IMR-90 (cell line): ENCODE results near the gene TLR9. TPM values are rescaled to one million over a fixed set of nuclear protein-coding genes. Genes with fewer than 3 reads are reported as not detected.

Source experiments
- ATAC-seq: fragments of 200-7000 bp; cut with Tn5 transposase; 2 replicates; pipeline ENCODE4 v1.9.1; 2020; ENCODE audit warnings: low read depth, mild to moderate bottlenecking, moderate library complexity
- BruUV-seq: library from RNA; stranded (reverse); fragments of 400-500 nt; replicated peaks from 2 replicates; lab custom pipeline; 2021; lab: Mats Ljungman, UMichigan
- CTCF ChIA-PET: fragments of 300-600 bp; formaldehyde crosslinking; extraction: SDS; loops from one replicate; lab custom pipeline; 2021; ENCODE audit warnings: antibody characterized with exemption; lab: Yijun Ruan, JAX
- POLR2A ChIA-PET: fragments of 300-600 bp; sonication (Branson Sonifier 250); formaldehyde crosslinking; loops from one replicate; lab custom pipeline; 2022; ENCODE audit warnings: antibody characterized with exemption; ENCODE audit not compliant: unreplicated experiment; lab: Charles Lee
- DNase-seq: peaks from one replicate; pipeline ENCODE4 v3.0.0; 2013
- H2AFZ ChIP-seq: replicated peaks from 2 replicates; pipeline ENCODE3; 2013; ENCODE audit warnings: low read length, mild to moderate bottlenecking; ENCODE audit not compliant: poor library complexity
- H2AK5ac ChIP-seq: 2 replicates; pipeline ENCODE4 v1.6.1; 2013; ENCODE audit warnings: low read depth, low read length, inconsistent platforms
- H2AK9ac ChIP-seq: replicated peaks from 2 replicates; pipeline ENCODE3; 2013; ENCODE audit warnings: mild to moderate bottlenecking, low read depth, low read length, moderate library complexity; ENCODE audit not compliant: poor library complexity
- H2BK120ac ChIP-seq: 2 replicates; pipeline ENCODE4 v1.6.1; 2013; ENCODE audit warnings: low read depth, low read length, inconsistent platforms
- H2BK15ac ChIP-seq: 3 replicates; pipeline ENCODE4 v1.6.1; 2013; ENCODE audit warnings: low read depth, low read length, inconsistent platforms
- H2BK20ac ChIP-seq: 2 replicates; pipeline ENCODE4 v1.6.1; 2013; ENCODE audit warnings: low read depth, mild to moderate bottlenecking, inconsistent platforms, low read length, moderate library complexity
- H2BK5ac ChIP-seq: 2 replicates; pipeline ENCODE4 v1.6.1; 2013; ENCODE audit warnings: mild to moderate bottlenecking, low read depth, low read length, inconsistent platforms; ENCODE audit not compliant: poor library complexity, severe bottlenecking
- H3K14ac ChIP-seq: replicated peaks from 2 replicates; pipeline ENCODE4 v1.6.1; 2013; ENCODE audit warnings: low read depth, low read length, inconsistent platforms
- H3K18ac ChIP-seq: 2 replicates; pipeline ENCODE4 v1.6.1; 2013; ENCODE audit warnings: low read depth, low read length, control low read depth
- H3K23ac ChIP-seq: 2 replicates; pipeline ENCODE4 v1.6.1; 2013; ENCODE audit warnings: low read depth, low read length, inconsistent platforms
- H3K27ac ChIP-seq: 2 replicates; pipeline ENCODE4 v1.5.1; 2013; ENCODE audit warnings: mild to moderate bottlenecking, control low read depth, low read length; ENCODE audit not compliant: insufficient read depth
- H3K27me3 ChIP-seq: 2 replicates; pipeline ENCODE4 v1.6.1; 2013; ENCODE audit warnings: low read length; ENCODE audit not compliant: control insufficient read depth, insufficient read depth
- H3K36me3 ChIP-seq: 2 replicates; pipeline ENCODE4 v1.6.1; 2013; ENCODE audit warnings: low read length, mixed read lengths; ENCODE audit not compliant: control insufficient read depth, insufficient read depth
- H3K4ac ChIP-seq: 2 replicates; pipeline ENCODE4 v1.6.1; 2013; ENCODE audit warnings: low read depth, low read length, inconsistent platforms
- H3K4me1 ChIP-seq: 2 replicates; pipeline ENCODE4 v1.6.1; 2013; ENCODE audit warnings: low read length, mixed read lengths; ENCODE audit not compliant: control insufficient read depth, insufficient read depth
- H3K4me2 ChIP-seq: 2 replicates; pipeline ENCODE4 v1.6.1; 2013; ENCODE audit warnings: low read depth, mild to moderate bottlenecking, control low read depth, low read length, moderate library complexity
- H3K4me3 ChIP-seq: 2 replicates; pipeline ENCODE4 v1.5.1; 2013; ENCODE audit warnings: low read depth, mild to moderate bottlenecking, control low read depth, low read length, moderate library complexity; ENCODE audit not compliant: insufficient read depth
- H3K56ac ChIP-seq: 2 replicates; pipeline ENCODE4 v1.6.1; 2013; ENCODE audit warnings: low read length, inconsistent platforms; ENCODE audit not compliant: insufficient read depth; ENCODE audit errors: extremely low read depth
- H3K79me1 ChIP-seq, 2 experiments: 2 replicates each; pipeline ENCODE4 v1.6.1; 2013; ENCODE audit warnings: low read length in 2 of 2, inconsistent platforms in 1 of 2, low read depth in 1 of 2
- H3K9ac ChIP-seq: 2 replicates; pipeline ENCODE4 v1.6.1; 2013; ENCODE audit warnings: low read depth, low read length, control low read depth
- H3K9me1 ChIP-seq: 2 replicates; pipeline ENCODE4 v1.6.1; 2013; ENCODE audit warnings: low read length, inconsistent platforms; ENCODE audit not compliant: insufficient read depth
- H3K9me3 ChIP-seq: 2 replicates; pipeline ENCODE4 v1.6.1; 2013; ENCODE audit warnings: low read length; ENCODE audit not compliant: control insufficient read depth, insufficient read depth
- H4K20me1 ChIP-seq: 2 replicates; pipeline ENCODE4 v1.6.1; 2013; ENCODE audit warnings: low read length, inconsistent platforms; ENCODE audit not compliant: insufficient read depth
- H4K5ac ChIP-seq: 2 replicates; pipeline ENCODE4 v1.6.1; 2013; ENCODE audit warnings: mild to moderate bottlenecking, low read depth, low read length, control low read depth
- H4K8ac ChIP-seq, 2 experiments: 2 replicates each; pipeline ENCODE4 v1.6.1; 2013; ENCODE audit warnings: low read depth in 2 of 2, low read length in 2 of 2, control low read depth in 1 of 2, inconsistent platforms in 1 of 2
- H4K91ac ChIP-seq: 2 replicates; pipeline ENCODE4 v1.6.1; 2013; ENCODE audit warnings: low read depth, low read length, inconsistent platforms; ENCODE audit not compliant: insufficient read depth
- BHLHE40 ChIP-seq: fragments of 150-350 bp; IDR thresholded peaks from 2 replicates; pipeline ENCODE4 v1.6.1; 2016; ENCODE audit warnings: mild to moderate bottlenecking, low read depth, low read length
- CEBPB ChIP-seq: IDR thresholded peaks from 2 replicates; pipeline ENCODE4 v1.6.1; 2012; ENCODE audit warnings: low read depth, low read length, improper control_type of control experiment
- MAFK ChIP-seq: IDR thresholded peaks from 2 replicates; pipeline ENCODE4 v1.6.1; 2012; ENCODE audit warnings: low read depth, low read length, improper control_type of control experiment
- MAZ ChIP-seq: IDR thresholded peaks from 2 replicates; pipeline ENCODE4 v1.6.1; 2012; ENCODE audit warnings: low read depth, mild to moderate bottlenecking, low read length, improper control_type of control experiment, moderate library complexity, borderline replicate concordance
- MXI1 ChIP-seq: IDR thresholded peaks from 2 replicates; pipeline ENCODE4 v1.6.1; 2012; ENCODE audit warnings: low read depth, mild to moderate bottlenecking, low read length, moderate library complexity, borderline replicate concordance
- NFE2L2 ChIP-seq: fragments of 150-350 bp; IDR thresholded peaks from 2 replicates; pipeline ENCODE4 v1.6.1; 2016; ENCODE audit warnings: low read depth, mild to moderate bottlenecking, low read length
- POLR2A ChIP-seq: IDR thresholded peaks from 2 replicates; pipeline ENCODE4 v1.6.1; 2012; ENCODE audit warnings: mild to moderate bottlenecking, low read depth, low read length
- RAD21 ChIP-seq: IDR thresholded peaks from 2 replicates; pipeline ENCODE4 v1.6.1; 2012; ENCODE audit warnings: low read length, improper control_type of control experiment
- RCOR1 ChIP-seq: IDR thresholded peaks from 2 replicates; pipeline ENCODE4 v1.6.1; 2012; ENCODE audit warnings: mild to moderate bottlenecking, low read length, improper control_type of control experiment; ENCODE audit not compliant: insufficient replicate concordance
- RFX5 ChIP-seq: IDR thresholded peaks from 2 replicates; pipeline ENCODE4 v1.8.0; 2012; ENCODE audit warnings: low read depth, mild to moderate bottlenecking, low read length, moderate library complexity
- SMC3 ChIP-seq: fragments of 150-350 bp; IDR thresholded peaks from 2 replicates; pipeline ENCODE4 v1.6.1; 2016; ENCODE audit warnings: low read depth, mild to moderate bottlenecking, antibody characterized with exemption, low read length, moderate library complexity
- WGBS, 2 experiments: methylation state at CpG; one replicate each; pipeline versions ENCODE4 v1.1.5 to v1.1.7; 2013; ENCODE audit warnings: missing lambda C conversion rate in 2 of 2; ENCODE audit not compliant: insufficient read length in 1 of 2; ENCODE audit errors: extremely low coverage in 2 of 2; 5-methylcytosine and 5-hydroxymethylcytosine counted together
- dilution Hi-C: fragments of 300-500 bp; cut with HindIII; formaldehyde crosslinking; loops from one replicate; pipeline ENCODE4 v1.14.3; 2018; ENCODE audit warnings: low sequenced_read_pairs; ENCODE audit not compliant: unreplicated experiment
- in situ Hi-C: fragments of 300-500 bp; cut with MboI; formaldehyde crosslinking; loops from 3 replicates; pipeline ENCODE4 v1.14.3; 2019; ENCODE audit warnings: low sequenced_read_pairs, inconsistent platforms, mixed read lengths
- intact Hi-C: fragments of 100-400 bp; cut with micrococcal nuclease; formaldehyde crosslinking; loops from 2 replicates; pipeline ENCODE4 v1.10.0; 2022
- polyA plus RNA-seq, 3 experiments: library from polyadenylated mRNA; depleted of rRNA; stranded (reverse); fragments of >200 nt; gene quantifications; 2 replicates each; pipeline ENCODE4 v1.2.3, GENCODE V29; 2012; ENCODE audit warnings: low replicate concordance in 1 of 3
- total RNA-seq: library from RNA; depleted of rRNA; stranded (reverse); fragments of >200 nt; gene quantifications from 2 replicates; pipeline ENCODE4 v1.2.3, GENCODE V29; 2012
- TF ChIP-seq, protein P1 (sequence below): conservative IDR thresholded peaks from 2 replicates; pipeline ENCODE4 v1.5.1; 2012; ENCODE audit warnings: mild to moderate bottlenecking, low read depth, low read length, improper control_type of control experiment
- TF ChIP-seq, protein P2 (sequence below): fragments of 150-350 bp; IDR thresholded peaks from 2 replicates; pipeline ENCODE4 v1.6.1; 2017; ENCODE audit warnings: mild to moderate bottlenecking, antibody characterized with exemption, low read length, low read depth

Gene TLR9
- total and polyA plus RNA-seq, 2 of the 4 experiments (the other 2 are of a cell fraction), result not detected

DNA sequence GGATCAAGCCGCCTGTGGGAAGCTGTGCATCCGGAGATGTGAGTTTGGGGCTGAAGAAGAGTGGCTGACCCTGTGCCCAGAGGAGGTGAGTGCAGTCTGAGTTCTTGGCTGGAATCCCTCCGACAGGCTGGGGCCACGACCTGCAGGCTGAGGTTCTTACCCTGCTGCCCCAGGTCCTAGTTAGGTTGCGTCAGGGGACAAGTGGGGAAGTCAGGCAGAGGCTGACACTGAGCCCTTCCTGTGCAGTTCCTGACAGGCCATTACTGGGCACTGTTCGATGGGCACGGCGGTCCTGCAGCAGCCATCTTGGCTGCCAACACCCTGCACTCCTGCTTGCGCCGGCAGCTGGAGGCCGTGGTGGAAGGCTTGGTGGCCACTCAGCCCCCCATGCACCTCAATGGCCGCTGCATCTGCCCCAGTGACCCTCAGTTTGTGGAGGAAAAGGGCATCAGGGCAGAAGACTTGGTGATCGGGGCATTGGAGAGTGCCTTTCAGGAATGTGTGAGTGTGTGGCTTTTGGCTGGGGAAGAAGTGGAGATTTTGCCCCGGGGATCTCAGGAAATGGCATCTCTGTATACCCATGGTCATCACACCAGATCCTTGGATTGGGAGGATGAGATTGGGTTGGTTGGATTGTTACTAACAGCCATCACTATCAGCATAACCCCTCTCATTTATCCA, 21.4 kb upstream of the TLR9 start:
- in situ Hi-C loops (no loop called here), dilution Hi-C loops (no loop called here), intact Hi-C loops (no loop called here)
- no peak overlapping the region for H4K91ac ChIP-seq
- no peak overlapping the region for H2BK120ac ChIP-seq
- peak overlapping the region; percentile 84; the same call in 1 of the 2 replicates for H3K4me2 ChIP-seq
- H4K20me1 ChIP-seq, result peaks cover 16% of the 10 kb centered on the region; the same call in 1 of the 2 replicates
- 0 out of 2 replicates have a peak, but pooled peaks cover 1% of the 10 kb centered on the region for H3K9me3 ChIP-seq
- no peak overlapping the region for H3K23ac ChIP-seq
- peak overlapping the region; percentile 12 for H2AFZ ChIP-seq
- H3K9me1 ChIP-seq, result peaks cover 34% of the 10 kb centered on the region
- no peak overlapping the region for H3K14ac ChIP-seq
- no peak overlapping the region for H3K56ac ChIP-seq
- ATAC-seq (no peak), DNase-seq (no peak)
- H2BK5ac ChIP-seq, result no peak overlapping the region
- no peak overlapping the region; a peak in 1 of 4 replicates for H4K8ac ChIP-seq
- peak overlapping the region; percentile 95; the same call in 1 of the 2 replicates for H2AK5ac ChIP-seq
- H3K27me3 ChIP-seq, result no peaks in the 10 kb centered on the region
- H2AK9ac ChIP-seq, result peak overlapping the region; percentile 82
- WGBS, 2 experiments, result 83% methylated on average over 8 of the region's 14 CpGs; no CpG with 5 or more reads in 1 of the 2 experiments
- POLR2A ChIA-PET, result interaction anchor here (1.1 kb wide), 1 partner anchor 13 kb away, joined by 3 read pairs; no protein-coding TSS in a partner anchor
- H3K79me1 ChIP-seq, result peaks cover 9 to 63% of the 10 kb centered on the region in 2 experiments
- no peak overlapping the region for H2BK15ac ChIP-seq
- no peak overlapping the region for H4K5ac ChIP-seq
- BruUV-seq, result no TSS peak
- no peak overlapping the region for H3K4me3 ChIP-seq
- peak overlapping the region; percentile 75; the same call in 1 of the 2 replicates for H3K4ac ChIP-seq
- no peak overlapping the region for H2BK20ac ChIP-seq
- CTCF ChIA-PET, result interaction anchor here (1.2 kb wide), 1 partner anchor 12 kb away, joined by 3 read pairs; no protein-coding TSS in a partner anchor
- no peak overlapping the region for H3K9ac ChIP-seq
- peaks cover 20% of the 10 kb centered on the region for H3K4me1 ChIP-seq
- TF ChIP-seq, protein P1, sequence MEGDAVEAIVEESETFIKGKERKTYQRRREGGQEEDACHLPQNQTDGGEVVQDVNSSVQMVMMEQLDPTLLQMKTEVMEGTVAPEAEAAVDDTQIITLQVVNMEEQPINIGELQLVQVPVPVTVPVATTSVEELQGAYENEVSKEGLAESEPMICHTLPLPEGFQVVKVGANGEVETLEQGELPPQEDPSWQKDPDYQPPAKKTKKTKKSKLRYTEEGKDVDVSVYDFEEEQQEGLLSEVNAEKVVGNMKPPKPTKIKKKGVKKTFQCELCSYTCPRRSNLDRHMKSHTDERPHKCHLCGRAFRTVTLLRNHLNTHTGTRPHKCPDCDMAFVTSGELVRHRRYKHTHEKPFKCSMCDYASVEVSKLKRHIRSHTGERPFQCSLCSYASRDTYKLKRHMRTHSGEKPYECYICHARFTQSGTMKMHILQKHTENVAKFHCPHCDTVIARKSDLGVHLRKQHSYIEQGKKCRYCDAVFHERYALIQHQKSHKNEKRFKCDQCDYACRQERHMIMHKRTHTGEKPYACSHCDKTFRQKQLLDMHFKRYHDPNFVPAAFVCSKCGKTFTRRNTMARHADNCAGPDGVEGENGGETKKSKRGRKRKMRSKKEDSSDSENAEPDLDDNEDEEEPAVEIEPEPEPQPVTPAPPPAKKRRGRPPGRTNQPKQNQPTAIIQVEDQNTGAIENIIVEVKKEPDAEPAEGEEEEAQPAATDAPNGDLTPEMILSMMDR, result no peak
- no peak for TF ChIP-seq NFE2L2
- TF ChIP-seq BHLHE40, result no peak
- no peak for TF ChIP-seq SMC3
- no peak for TF ChIP-seq CEBPB
- TF ChIP-seq RFX5, result no peak
- no peak for TF ChIP-seq POLR2A
- no peak for TF ChIP-seq RCOR1
- no peak for TF ChIP-seq RAD21
- no peak for TF ChIP-seq MXI1
- TF ChIP-seq, protein P2, sequence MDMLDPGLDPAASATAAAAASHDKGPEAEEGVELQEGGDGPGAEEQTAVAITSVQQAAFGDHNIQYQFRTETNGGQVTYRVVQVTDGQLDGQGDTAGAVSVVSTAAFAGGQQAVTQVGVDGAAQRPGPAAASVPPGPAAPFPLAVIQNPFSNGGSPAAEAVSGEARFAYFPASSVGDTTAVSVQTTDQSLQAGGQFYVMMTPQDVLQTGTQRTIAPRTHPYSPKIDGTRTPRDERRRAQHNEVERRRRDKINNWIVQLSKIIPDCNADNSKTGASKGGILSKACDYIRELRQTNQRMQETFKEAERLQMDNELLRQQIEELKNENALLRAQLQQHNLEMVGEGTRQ, result no peak
- TF ChIP-seq MAFK, result no peak
- TF ChIP-seq MAZ, result no peak
- no peak overlapping the region for H3K27ac ChIP-seq
- H3K18ac ChIP-seq, result no peak overlapping the region
- H3K36me3 ChIP-seq, result peaks cover 30% of the 10 kb centered on the region
